CD4-positive, alpha-beta T cell treated with Interleukin-2 at 100 ng/mL for 4 hours (primary cell): Measurements from ENCODE around the gene HLA-G.
"Not testable (repeated sequence)": the region's sequence is repeated elsewhere in the genome, so short reads cannot be mapped to it uniquely, and the experiment has no call there.

ENCODE experiments used
- DNase-seq: peaks from one replicate; pipeline ENCODE4 v3.0.0-alpha.2; 2020; ENCODE audit warnings: low spot score

The HLA-G gene

GRCh38 chr6:29875257-29875656 lies 47.6 kb downstream of the HLA-G start:
- DNase-seq, result no peak

GRCh38 chr6:29875734-29876133 lies 48.1 kb downstream of the HLA-G start:
- DNase-seq, result not testable (repeated sequence)
